ENCODE results near the gene AKIP1.

AKIP1 gene

GRCh38 chr11:8947230-8947943 lies 36.4 kb downstream of the AKIP1 start:
- intact Hi-C loops (cut with DNase I), result no loop called here
- DNase-seq, result no peak

GRCh38 chr11:8948886-8949285 lies 37.9 kb downstream of the AKIP1 start:
- no peak for DNase-seq
- intact Hi-C loops (cut with DNase I), result no loop called here

- no peak for DNase-seq
- intact Hi-C loops (cut with DNase I), result no loop called here
Measured at GRCh38 chr11:8956860-8957259, 45.9 kb downstream of the AKIP1 start.

GRCh38 chr11:8959546-8960166 lies 48.7 kb downstream of the AKIP1 start:
- intact Hi-C loops (cut with DNase I), result loop anchor here (5.0 to 10.0 kb wide), 2 partner anchors 47 to 275 kb away; partner anchors contain the start of genes AKIP1, RPL27A and TRIM66
- no peak for DNase-seq

DNA sequence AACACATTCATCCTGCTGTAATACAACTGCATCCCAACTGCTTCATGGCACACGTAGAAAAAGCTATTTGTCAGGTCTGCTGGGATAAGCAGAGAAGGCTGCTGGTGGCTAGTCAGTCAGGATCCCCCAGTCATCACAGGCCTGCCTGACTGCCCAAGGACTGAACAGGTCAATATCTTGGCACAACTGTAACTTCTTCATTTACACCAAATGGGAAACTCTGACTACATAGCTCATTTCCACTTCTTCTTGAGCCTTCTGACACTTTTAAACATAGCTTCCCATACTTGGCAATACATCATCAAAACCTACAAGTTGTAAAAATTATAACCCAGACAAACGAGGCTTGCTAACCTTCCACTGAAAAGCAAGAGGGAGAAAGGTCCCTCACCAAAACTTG lies 50.4 kb downstream of the AKIP1 start:
- DNase-seq, result no peak
- intact Hi-C loops (cut with DNase I), result loop anchor here (5.0 to 10.0 kb wide), 2 partner anchors 49 to 277 kb away; partner anchors contain the start of genes AKIP1, RPL27A and TRIM66

DNA sequence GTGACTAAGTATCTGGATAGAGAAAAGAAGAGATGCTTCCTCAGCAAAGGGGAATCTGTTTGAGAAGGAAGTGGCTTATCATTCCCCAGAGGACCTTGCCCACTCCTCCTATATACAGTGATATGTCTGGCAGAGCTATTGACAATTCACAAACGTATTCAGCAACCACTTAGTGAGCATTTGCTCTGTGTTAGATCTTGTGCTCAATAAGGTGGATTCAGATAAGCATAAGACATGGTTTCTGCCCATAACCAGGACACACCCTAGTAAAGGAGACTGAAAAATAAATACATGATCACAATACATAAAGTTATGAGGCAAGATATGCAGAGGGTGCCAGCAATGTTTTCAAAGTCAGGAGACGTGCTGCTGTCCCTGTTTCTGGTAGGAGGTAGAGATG lies 51.9 kb downstream of the AKIP1 start:
- intact Hi-C loops (cut with DNase I), result loop anchor here (5.0 to 10.0 kb wide), 2 partner anchors 51 to 278 kb away; partner anchors contain the start of genes AKIP1, RPL27A and TRIM66
- no peak for DNase-seq

GRCh38 chr11:8963569-8964323 lies 52.8 kb downstream of the AKIP1 start:
- peak in 8 of 10 donors; percentile 69 to 97 (median 77) for DNase-seq
- intact Hi-C loops (cut with DNase I), result loop anchor here (5.0 to 10.0 kb wide), 2 partner anchors 51 to 279 kb away; partner anchors contain the start of genes AKIP1, RPL27A and TRIM66

DNA sequence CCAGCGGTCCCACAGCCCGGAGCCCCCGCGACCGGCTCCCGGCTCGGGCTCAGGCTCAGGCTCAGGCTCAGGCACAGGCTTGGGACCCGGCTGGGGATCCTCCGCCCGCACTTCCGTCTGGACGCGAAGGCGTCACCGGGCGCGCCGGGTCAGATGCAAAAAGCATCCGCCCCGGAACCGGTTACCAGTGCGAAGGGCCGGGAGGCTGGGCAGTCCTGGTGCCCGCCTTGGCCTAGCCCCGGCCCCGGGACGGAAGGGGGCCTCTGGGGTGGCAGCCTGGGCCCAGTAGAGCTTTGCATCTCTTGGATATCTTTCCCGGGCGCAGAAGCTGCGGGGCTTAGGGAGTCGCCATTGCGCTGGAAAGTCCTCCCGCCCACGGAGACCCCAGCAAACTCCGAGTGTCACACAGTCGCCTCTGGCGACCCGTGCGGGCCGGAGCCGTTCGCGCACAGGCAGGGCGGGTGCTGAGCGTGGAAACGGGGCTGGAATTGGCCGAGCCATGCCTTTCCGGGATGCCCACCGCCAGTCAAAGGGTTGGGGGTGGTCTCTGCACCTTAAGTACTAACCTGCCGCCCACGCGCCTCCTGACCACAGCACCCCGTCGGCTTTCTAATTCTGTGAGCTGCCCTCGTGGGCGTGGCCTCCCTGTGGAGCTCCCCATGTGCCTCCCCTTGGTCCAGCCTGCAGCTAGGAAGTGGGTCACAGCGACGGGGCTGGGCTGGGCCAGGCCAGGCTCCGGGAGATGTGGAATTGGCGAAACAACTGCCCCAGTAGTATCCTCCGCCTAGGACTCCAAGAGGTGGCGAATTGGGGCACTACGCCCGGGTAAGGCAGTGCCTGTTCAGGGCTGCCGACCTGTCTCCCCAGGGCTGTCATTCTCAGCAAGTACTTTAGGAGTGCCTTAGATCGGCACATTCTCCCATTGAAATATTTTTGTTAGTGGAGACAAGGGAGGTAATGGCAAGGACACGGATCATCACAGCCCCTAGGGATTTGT lies 53.6 kb downstream of the AKIP1 start, which contains the start of gene TMEM9B:
Gene TMEM9B, minus strand, starts transcription at position 119 of the 997 bp plus-strand sequence. CDS start 129 bp downstream, outside the sequence.
- intact Hi-C loops (cut with DNase I), result loop anchor here (5.0 to 10.0 kb wide), 2 partner anchors 52 to 280 kb away; partner anchors contain the start of genes AKIP1, RPL27A and TRIM66
- peak; percentile 83 to 98 (median 92) for DNase-seq

DNA sequence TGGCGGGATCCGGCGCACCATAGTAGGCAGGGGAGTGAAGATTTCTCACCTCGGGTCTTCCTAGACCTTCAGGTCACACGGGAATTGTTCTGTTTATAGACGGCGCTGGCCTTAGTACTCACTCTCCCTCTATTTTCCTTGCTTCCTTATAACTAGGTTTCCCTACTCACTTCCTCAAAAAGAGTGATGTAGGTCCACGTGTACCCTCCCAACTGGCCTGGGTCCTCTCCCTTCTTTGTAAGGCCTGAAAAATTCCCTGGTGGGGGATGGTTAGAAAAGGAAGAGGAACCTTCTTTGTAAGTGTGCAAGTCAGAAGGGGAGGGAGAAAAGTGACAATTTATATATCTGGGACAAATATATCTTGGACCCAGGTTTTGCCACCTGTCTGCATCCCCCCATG lies 56.2 kb downstream of the AKIP1 start:
- DNase-seq, result no peak
- intact Hi-C loops (cut with DNase I), result loop anchor here (10.0 kb wide), 1 partner anchor 282 kb away; the partner anchor contains the start of genes RPL27A and TRIM66

Measured in posterior cingulate gyrus (tissue), 11 donors.